ENCODE results near the gene RCC2. TPM values are rescaled to one million over a fixed set of nuclear protein-coding genes. Genes with fewer than 3 reads are reported as not detected.

The RCC2 gene
- total RNA-seq, 1 donor from 2014 or later = 159 TPM

GRCh38 chr1:17420391-17420918 lies 19.0 kb downstream of the RCC2 start:
- no peak overlapping the region for H3K4me3 Mint-ChIP-seq
- no peak for TF ChIP-seq CTCF (IDR thresholded peaks at IDR 0.05; ENCODE audit: unreplicated experiment)
- H3K9me3 Mint-ChIP-seq = no peaks in the 10 kb centered on the region
- no peak overlapping the region for H3K27ac Mint-ChIP-seq
- H3K27me3 Mint-ChIP-seq (ENCODE audit: low read depth) = no peaks in the 10 kb centered on the region
- H3K36me3 Mint-ChIP-seq = peaks cover 56% of the 10 kb centered on the region
- peaks cover 28% of the 10 kb centered on the region for H3K4me1 Mint-ChIP-seq
- DNase-seq (ENCODE audit: low spot score in 2 of 2, unreplicated experiment in 2 of 2) = no peak

GRCh38 chr1:17419626-17420328 lies 19.7 kb downstream of the RCC2 start:
- peak overlapping the region; percentile 31 for H3K27ac Mint-ChIP-seq

GRCh38 chr1:17416389-17416788 lies 23.1 kb downstream of the RCC2 start:
- H3K9me3 Mint-ChIP-seq = no peaks in the 10 kb centered on the region
- no peaks in the 10 kb centered on the region for H3K27me3 Mint-ChIP-seq (ENCODE audit: low read depth)
- no peak overlapping the region for H3K4me3 Mint-ChIP-seq
- H3K36me3 Mint-ChIP-seq = peaks cover 52% of the 10 kb centered on the region
- H3K27ac Mint-ChIP-seq = no peak overlapping the region
- peaks cover 11% of the 10 kb centered on the region for H3K4me1 Mint-ChIP-seq
- no peak for DNase-seq (ENCODE audit: low spot score in 2 of 2, unreplicated experiment in 2 of 2)
- TF ChIP-seq CTCF (IDR thresholded peaks at IDR 0.05; ENCODE audit: unreplicated experiment) = no peak

More at GRCh38 chr1:17419626-17420328, 19.7 kb downstream of the RCC2 start:
- DNase-seq (ENCODE audit: low spot score in 2 of 2, unreplicated experiment in 2 of 2) = peak; percentile 48 to 81
- Mint-ChIP-seq H3K36me3 (peaks cover 53% of the 10 kb centered on the region), H3K27me3 (ENCODE audit: low read depth) (no peaks in the 10 kb centered on the region), H3K9me3 (no peaks in the 10 kb centered on the region), H3K4me3 (no peak overlapping the region), H3K4me1 (peaks cover 22% of the 10 kb centered on the region)
- peak; percentile 96 for TF ChIP-seq CTCF (IDR thresholded peaks at IDR 0.05; ENCODE audit: unreplicated experiment)

GRCh38 chr1:17414022-17414421 lies 25.5 kb downstream of the RCC2 start:
- H3K9me3 Mint-ChIP-seq = no peaks in the 10 kb centered on the region
- TF ChIP-seq CTCF (IDR thresholded peaks at IDR 0.05; ENCODE audit: unreplicated experiment) = no peak
- no peak overlapping the region for H3K27ac Mint-ChIP-seq
- peaks cover 57% of the 10 kb centered on the region for H3K36me3 Mint-ChIP-seq
- DNase-seq (ENCODE audit: low spot score in 2 of 2, unreplicated experiment in 2 of 2) = no peak
- H3K27me3 Mint-ChIP-seq (ENCODE audit: low read depth) = no peaks in the 10 kb centered on the region
- peaks cover 11% of the 10 kb centered on the region for H3K4me1 Mint-ChIP-seq
- no peak overlapping the region for H3K4me3 Mint-ChIP-seq

GRCh38 chr1:17412093-17412870 lies 27.2 kb downstream of the RCC2 start:
- Mint-ChIP-seq H3K4me1 (peaks cover 11% of the 10 kb centered on the region), H3K27me3 (ENCODE audit: low read depth) (no peaks in the 10 kb centered on the region), H3K4me3 (no peak overlapping the region), H3K27ac (peak overlapping the region; percentile 47), H3K9me3 (no peaks in the 10 kb centered on the region), H3K36me3 (peaks cover 59% of the 10 kb centered on the region)
- no peak for TF ChIP-seq CTCF (IDR thresholded peaks at IDR 0.05; ENCODE audit: unreplicated experiment)
- no peak for DNase-seq (ENCODE audit: low spot score in 2 of 2, unreplicated experiment in 2 of 2)
